Prostate gland (tissue), 2 donors: ENCODE data around the gene NIM1K.

Source experiments
- CTCF ChIP-seq, 4 experiments: fragments of 200-600 bp in 2 of 4; fragments of 450-650 bp in 2 of 4; sonication (generic) in 2 of 4; IDR thresholded peaks; 1 replicate in 3 of 4; 2 replicates in 1 of 4; pipeline ENCODE4 v1.5.1; 2016 to 2019; ENCODE audit warnings: antibody characterized with exemption in 4 of 4, mild to moderate bottlenecking in 2 of 4, moderate library complexity in 2 of 4
- POLR2A ChIP-seq: fragments of 450-650 bp; IDR thresholded peaks from one replicate; pipeline ENCODE4 v1.6.1; 2016; ENCODE audit warnings: antibody characterized with exemption, mild to moderate bottlenecking
- POLR2AphosphoS5 ChIP-seq: sonication (generic); formaldehyde crosslinking; IDR thresholded peaks from one replicate; pipeline ENCODE4 v1.6.1; 2017; ENCODE audit warnings: antibody characterized with exemption

- TF ChIP-seq CTCF (IDR thresholded peaks at IDR 0.05) (no peak), POLR2AphosphoS5 (no peak), POLR2A (no peak)
Measured at GRCh38 chr5:43204958-43205357, 12.9 kb downstream of the NIM1K start.
